Activated CD4-positive, alpha-beta T cell treated with anti-CD3 and anti-CD28 coated beads, Interleukin-2, amount 50 U/mL, for 48 hours (primary cell): Measurements from ENCODE around the gene ZNF789.
A peak's percentile ranks its signal among the peaks of the same experiment; 100 is the strongest.

Experiments used
- DNase-seq, 2 experiments: peaks; one replicate each; pipeline ENCODE4 v3.0.0-alpha.2; 2020

ZNF789 gene

GRCh38 chr7:99514050-99514449, 41.4 kb downstream of the ZNF789 start:
- no peak for DNase-seq

GRCh38 chr7:99521399-99521798, 48.7 kb downstream of the ZNF789 start:
- DNase-seq: no peak

- peak in 1 of 2 experiments; percentile 29 for DNase-seq
Measured at GRCh38 chr7:99525713-99526440, 53.2 kb downstream of the ZNF789 start.

- no peak for DNase-seq
Measured at GRCh38 chr7:99531354-99531765, 58.7 kb downstream of the ZNF789 start.

GRCh38 chr7:99535667-99536066, 63.0 kb downstream of the ZNF789 start:
- DNase-seq: no peak
